ENCODE data around the gene MRPS2. TPM values are rescaled to one million over a fixed set of nuclear protein-coding genes. Genes with fewer than 3 reads are reported as not detected.
"Not testable (repeated sequence)": the region's sequence is repeated elsewhere in the genome, so short reads cannot be mapped to it uniquely, and the experiment has no call there.

Gene MRPS2
- total and polyA plus RNA-seq, 10 of the 15 experiments (the other 5 are each of a cell fraction or from before 2014, with no cell fraction given) = 3.3 to 103 (median 69.5) TPM

- no peak for TF ChIP-seq CUX1 (IDR thresholded peaks at IDR 0.05; ENCODE audit: insufficient replicate concordance, low read depth, low read length)
- TF ChIP-seq NFXL1 (IDR thresholded peaks at IDR 0.05; ENCODE audit: borderline replicate concordance) = no peak
- TF ChIP-seq, protein P1, sequence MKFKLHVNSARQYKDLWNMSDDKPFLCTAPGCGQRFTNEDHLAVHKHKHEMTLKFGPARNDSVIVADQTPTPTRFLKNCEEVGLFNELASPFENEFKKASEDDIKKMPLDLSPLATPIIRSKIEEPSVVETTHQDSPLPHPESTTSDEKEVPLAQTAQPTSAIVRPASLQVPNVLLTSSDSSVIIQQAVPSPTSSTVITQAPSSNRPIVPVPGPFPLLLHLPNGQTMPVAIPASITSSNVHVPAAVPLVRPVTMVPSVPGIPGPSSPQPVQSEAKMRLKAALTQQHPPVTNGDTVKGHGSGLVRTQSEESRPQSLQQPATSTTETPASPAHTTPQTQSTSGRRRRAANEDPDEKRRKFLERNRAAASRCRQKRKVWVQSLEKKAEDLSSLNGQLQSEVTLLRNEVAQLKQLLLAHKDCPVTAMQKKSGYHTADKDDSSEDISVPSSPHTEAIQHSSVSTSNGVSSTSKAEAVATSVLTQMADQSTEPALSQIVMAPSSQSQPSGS (IDR thresholded peaks at IDR 0.05; ENCODE audit: low read length) = no peak
- TF ChIP-seq ZNF622 (IDR thresholded peaks at IDR 0.05) = no peak
- no peak for TF ChIP-seq E2F4 (IDR thresholded peaks at IDR 0.05; ENCODE audit: low read depth, low read length)
- TF ChIP-seq ZNF207 (IDR thresholded peaks at IDR 0.05; ENCODE audit: borderline replicate concordance) = no peak
These were observed 26.5 kb downstream of the MRPS2 start (continued) for GRCh38 chr9:135526730-135527571.

DNA sequence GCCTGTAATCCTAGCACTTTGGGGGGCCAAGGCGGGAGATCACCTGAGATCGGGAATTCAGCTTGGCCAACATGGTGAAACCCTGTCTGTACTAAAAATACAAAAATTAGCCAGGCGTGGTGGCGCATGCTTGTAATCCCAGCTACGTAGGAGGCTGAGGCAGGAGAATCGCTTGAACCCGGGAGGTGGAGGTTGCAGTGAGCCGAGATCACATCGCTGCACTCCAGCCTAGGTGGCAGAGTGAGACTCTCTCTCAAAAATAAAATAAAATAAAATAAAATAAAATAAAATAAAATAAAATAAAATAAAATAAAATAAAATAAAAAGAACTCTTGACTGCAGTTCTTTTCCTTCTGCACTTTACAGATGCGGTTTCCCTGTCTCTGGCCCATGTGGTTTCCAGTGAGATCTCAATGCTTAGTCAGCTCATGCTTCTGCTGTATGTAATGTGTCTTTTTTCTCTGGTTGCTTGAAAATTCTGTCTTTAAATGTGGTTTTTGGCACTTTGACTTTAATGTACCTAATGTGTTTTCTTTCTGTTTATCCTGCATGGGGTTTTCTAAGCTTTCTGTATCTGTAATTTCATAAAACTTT, 28.5 kb downstream of the MRPS2 start:
- ATAC-seq; DNase-seq (ENCODE audit: low read depth, low spot score); BruUV-seq (replicated peaks); H3K79me2 ChIP-seq (ENCODE audit: control insufficient read depth, insufficient read depth, low read length); FAIRE-seq; H3K27ac ChIP-seq (ENCODE audit: control insufficient read depth, insufficient read depth); H3K4me1 ChIP-seq (ENCODE audit: control insufficient read depth, insufficient read depth, low read length); H3K27me3 ChIP-seq (replicated peaks in 1 of 2; ENCODE audit: control insufficient read depth in 2 of 2, insufficient read depth in 2 of 2, low read length in 1 of 2); H2AFZ ChIP-seq (ENCODE audit: control insufficient read depth, low read depth, low read length); H3K9me3 ChIP-seq (replicated peaks; ENCODE audit: control insufficient read depth, insufficient read depth, low read length); H3K9ac ChIP-seq (ENCODE audit: control insufficient read depth, insufficient read depth, low read length); H4K20me1 ChIP-seq (ENCODE audit: control insufficient read depth, insufficient read depth); in situ Hi-C loops (cut with MboI); H3K4me2 ChIP-seq (ENCODE audit: control insufficient read depth, insufficient read depth); POLR2A ChIA-PET; intact Hi-C loops (cut with micrococcal nuclease; ENCODE audit: unreplicated experiment); RAD21 ChIA-PET (ENCODE audit: unreplicated experiment); CTCF ChIA-PET; H3K36me3 ChIP-seq (ENCODE audit: control insufficient read depth in 2 of 2, insufficient read depth in 2 of 2, low read length in 1 of 2); H3K4me3 ChIP-seq: not testable (repeated sequence)
- SMC1A ChIA-PET (ENCODE audit: uncharacterized antibody, unreplicated experiment) = interaction anchor here (0.7 kb wide), 1 partner anchor 13 kb away, joined by 3 read pairs; no protein-coding TSS in a partner anchor
- 61% methylated on average over 10 of the region's 10 CpGs for WGBS (ENCODE audit: insufficient coverage, insufficient replicate concordance, low lambda C conversion rate, missing lambda C conversion rate)

All from GM12878 (cell line).